H9 (cell line): ENCODE results near the gene FAM200B. TPM values are rescaled to one million over a fixed set of nuclear protein-coding genes. Genes with fewer than 3 reads are reported as not detected.

Source experiments
- DNase-seq: peaks from one replicate; pipeline ENCODE4 v3.0.0-alpha.2; 2017
- H2AFZ ChIP-seq: one replicate; pipeline ENCODE4 v1.6.1; 2013; ENCODE audit warnings: mild to moderate bottlenecking, low read length, control low read depth, moderate library complexity
- H2AK5ac ChIP-seq: 2 replicates; pipeline ENCODE4 v1.6.1; 2013; ENCODE audit warnings: low read length, control low read depth, mixed read lengths; ENCODE audit not compliant: insufficient read length
- H2BK120ac ChIP-seq: one replicate; pipeline ENCODE4 v1.6.1; 2013; ENCODE audit warnings: low read depth, mild to moderate bottlenecking, low read length, control low read depth, inconsistent platforms; ENCODE audit not compliant: poor library complexity, severe bottlenecking
- H2BK12ac ChIP-seq: 2 replicates; pipeline ENCODE4 v1.6.1; 2013; ENCODE audit warnings: low read length, control low read depth, mixed read lengths, low read depth; ENCODE audit not compliant: insufficient read length
- H2BK15ac ChIP-seq: 2 replicates; pipeline ENCODE4 v1.6.1; 2013; ENCODE audit warnings: low read depth, low read length, control low read depth
- H2BK20ac ChIP-seq: one replicate; pipeline ENCODE4 v1.6.1; 2013; ENCODE audit warnings: low read depth, mild to moderate bottlenecking, low read length, control low read depth, inconsistent platforms; ENCODE audit not compliant: poor library complexity, severe bottlenecking
- H2BK5ac ChIP-seq: 2 replicates; pipeline ENCODE4 v1.6.1; 2013; ENCODE audit warnings: low read length, control low read depth, mixed read lengths; ENCODE audit not compliant: insufficient read length
- H3K14ac ChIP-seq: 2 replicates; pipeline ENCODE4 v1.6.1; 2013; ENCODE audit warnings: low read length, control low read depth; ENCODE audit not compliant: insufficient read depth
- H3K18ac ChIP-seq: 2 replicates; pipeline ENCODE4 v1.6.1; 2013; ENCODE audit warnings: low read depth, mild to moderate bottlenecking, mixed read lengths, low read length, control low read depth; ENCODE audit not compliant: insufficient read length
- H3K23ac ChIP-seq: 2 replicates; pipeline ENCODE4 v1.6.1; 2013; ENCODE audit warnings: low read length, control low read depth, mixed read lengths, low read depth; ENCODE audit not compliant: insufficient read length
- H3K23me2 ChIP-seq: 2 replicates; pipeline ENCODE4 v1.6.1; 2013; ENCODE audit warnings: low read depth, mild to moderate bottlenecking, mixed read lengths, low read length, control low read depth; ENCODE audit not compliant: insufficient read length, poor library complexity, severe bottlenecking
- H3K27ac ChIP-seq: 2 replicates; pipeline ENCODE4 v1.5.1; 2013; ENCODE audit warnings: low read length, control low read depth, mixed read lengths, low read depth; ENCODE audit not compliant: insufficient read length
- H3K27me3 ChIP-seq: 2 replicates; pipeline ENCODE4 v1.6.1; 2013; ENCODE audit warnings: low read length, control low read depth, inconsistent platforms; ENCODE audit not compliant: insufficient read depth
- H3K4ac ChIP-seq: 2 replicates; pipeline ENCODE4 v1.6.1; 2013; ENCODE audit warnings: low read depth, mild to moderate bottlenecking, control low read depth, inconsistent platforms, low read length, moderate library complexity
- H3K4me1 ChIP-seq: 2 replicates; pipeline ENCODE4 v1.6.1; 2013; ENCODE audit warnings: low read length, control low read depth, inconsistent platforms; ENCODE audit not compliant: insufficient read depth
- H3K4me2 ChIP-seq: 2 replicates; pipeline ENCODE4 v1.6.1; 2013; ENCODE audit warnings: low read length, control low read depth, mixed read lengths; ENCODE audit not compliant: insufficient read length, insufficient read depth
- H3K56ac ChIP-seq: 2 replicates; pipeline ENCODE4 v1.6.1; 2013; ENCODE audit warnings: low read depth, mild to moderate bottlenecking, mixed read lengths, low read length, control low read depth; ENCODE audit not compliant: insufficient read length
- H3K79me1 ChIP-seq: 2 replicates; pipeline ENCODE4 v1.6.1; 2013; ENCODE audit warnings: low read depth, mild to moderate bottlenecking, moderate library complexity, low read length, control low read depth, inconsistent platforms; ENCODE audit not compliant: insufficient read depth, poor library complexity, severe bottlenecking
- H3K79me2 ChIP-seq: 2 replicates; pipeline ENCODE4 v1.6.1; 2013; ENCODE audit warnings: low read length, control low read depth, inconsistent platforms; ENCODE audit not compliant: insufficient read depth
- H3K9ac ChIP-seq: 2 replicates; pipeline ENCODE4 v1.6.1; 2013; ENCODE audit warnings: low read length, control low read depth, mixed read lengths; ENCODE audit not compliant: insufficient read length; ENCODE audit errors: extremely low read depth
- H3K9me3 ChIP-seq: one replicate; pipeline ENCODE4 v1.6.1; 2013; ENCODE audit warnings: low read depth, low read length, inconsistent platforms; ENCODE audit not compliant: control insufficient read depth
- H3T11ph ChIP-seq: one replicate; pipeline ENCODE4 v1.6.1; 2013; ENCODE audit warnings: mild to moderate bottlenecking, low read length, control low read depth, inconsistent platforms
- H4K20me1 ChIP-seq: one replicate; pipeline ENCODE4 v1.6.1; 2013; ENCODE audit not compliant: control insufficient read depth, insufficient read length, insufficient read depth
- H4K5ac ChIP-seq: 2 replicates; pipeline ENCODE4 v1.6.1; 2013; ENCODE audit warnings: low read depth, mild to moderate bottlenecking, mixed read lengths, low read length, control low read depth; ENCODE audit not compliant: insufficient read length
- H4K8ac ChIP-seq: replicated peaks from 2 replicates; pipeline ENCODE4 v1.6.1; 2013; ENCODE audit warnings: low read length, control low read depth, mixed read lengths, low read depth; ENCODE audit not compliant: insufficient read length
- H4K91ac ChIP-seq: 2 replicates; pipeline ENCODE4 v1.6.1; 2013; ENCODE audit warnings: low read depth, mild to moderate bottlenecking, moderate library complexity, mixed read lengths, low read length, control low read depth; ENCODE audit not compliant: insufficient read length
- H3K27ac Mint-ChIP-seq, 3 experiments: 2 replicates in 2 of 3; 3 replicates in 1 of 3; pipeline ENCODE4 v1.8.0; 2020 to 2021; ENCODE audit warnings: mixed read lengths in 3 of 3, mild to moderate bottlenecking in 1 of 3, moderate library complexity in 1 of 3
- H3K27me3 Mint-ChIP-seq: 2 replicates; pipeline ENCODE4 v1.8.0; 2021; ENCODE audit warnings: low read depth, mild to moderate bottlenecking, moderate library complexity, mixed read lengths
- H3K36me3 Mint-ChIP-seq, 3 experiments: 2 replicates in 2 of 3; 3 replicates in 1 of 3; pipeline ENCODE4 v1.8.0; 2020 to 2021; ENCODE audit warnings: low read depth in 3 of 3, mixed read lengths in 3 of 3; ENCODE audit not compliant: insufficient read depth in 1 of 3
- H3K4me1 Mint-ChIP-seq, 2 experiments: 2 replicates each; pipeline ENCODE4 v1.8.0; 2020; ENCODE audit warnings: mixed read lengths in 2 of 2
- H3K4me3 Mint-ChIP-seq, 2 experiments: 2 replicates in 1 of 2; 3 replicates in 1 of 2; pipeline ENCODE4 v1.8.0; 2020 to 2021; ENCODE audit warnings: mild to moderate bottlenecking in 2 of 2, mixed read lengths in 2 of 2, moderate library complexity in 1 of 2
- H3K9me3 Mint-ChIP-seq, 2 experiments: 2 replicates in 1 of 2; 3 replicates in 1 of 2; pipeline ENCODE4 v1.8.0; 2020; ENCODE audit warnings: mild to moderate bottlenecking in 2 of 2, mixed read lengths in 2 of 2, moderate library complexity in 1 of 2
- CTCF ChIP-seq: fragments of 200-600 bp; sonication (generic); conservative IDR thresholded peaks from 3 replicates; pipeline ENCODE4 v1.8.0; 2021; ENCODE audit warnings: antibody characterized with exemption, mild to moderate bottlenecking
- WGBS: extraction: QIAGEN DNeasy Blood & Tissue Kit; methylation state at CpG from one replicate; pipeline ENCODE4 v1.1.7; 2013; ENCODE audit warnings: missing lambda C conversion rate, low lambda C conversion rate, mixed read lengths; ENCODE audit not compliant: insufficient read length; ENCODE audit errors: extremely low coverage; 5-methylcytosine and 5-hydroxymethylcytosine counted together
- total RNA-seq: library from RNA; stranded (reverse); gene quantifications from 2 replicates; pipeline ENCODE4 v1.2.1, GENCODE V29; 2021

FAM200B gene
- total RNA-seq, 1 experiment from 2014 or later: 19.6 TPM

GRCh38 chr4:15725608-15726007 lies 44.0 kb downstream of the FAM200B start:
- Histone ChIP-seq H3T11ph (no peak overlapping the region), H3K14ac (no peak overlapping the region), H2BK12ac (no peak overlapping the region), H3K4me1 (no peaks in the 10 kb centered on the region), H4K91ac (no peak overlapping the region), H3K56ac (no peak overlapping the region), H3K4ac (no peak overlapping the region), H3K27me3 (no peaks in the 10 kb centered on the region), H3K9ac (no peak overlapping the region), H3K79me2 (no peaks in the 10 kb centered on the region), H3K23me2 (no peaks in the 10 kb centered on the region), H4K8ac (no peak overlapping the region), H2BK5ac (no peak overlapping the region), H4K5ac (no peak overlapping the region), H4K20me1 (no peaks in the 10 kb centered on the region), H2BK20ac (no peak overlapping the region), H3K4me2 (no peak overlapping the region), H2AFZ (no peak overlapping the region), H3K18ac (no peak overlapping the region), H2BK120ac (no peak overlapping the region), H3K27ac (no peak overlapping the region), H3K79me1 (no peaks in the 10 kb centered on the region), H2AK5ac (no peak overlapping the region), H2BK15ac (no peak overlapping the region), H3K9me3 (no peaks in the 10 kb centered on the region), H3K23ac (no peak overlapping the region)
- Mint-ChIP-seq H3K9me3 (no peaks in the 10 kb centered on the region), H3K36me3 (no peaks in the 10 kb centered on the region), H3K4me1 (no peaks in the 10 kb centered on the region), H3K27ac (no peak overlapping the region), H3K4me3 (no peak overlapping the region), H3K27me3 (no peaks in the 10 kb centered on the region; the same call in 1 of the 2 replicates)
- no peak for TF ChIP-seq CTCF
- no peak for DNase-seq
- no CpG with 5 or more reads among the region's 4 CpGs for WGBS
